ENCODE data around the gene GALNT17.

DNA sequence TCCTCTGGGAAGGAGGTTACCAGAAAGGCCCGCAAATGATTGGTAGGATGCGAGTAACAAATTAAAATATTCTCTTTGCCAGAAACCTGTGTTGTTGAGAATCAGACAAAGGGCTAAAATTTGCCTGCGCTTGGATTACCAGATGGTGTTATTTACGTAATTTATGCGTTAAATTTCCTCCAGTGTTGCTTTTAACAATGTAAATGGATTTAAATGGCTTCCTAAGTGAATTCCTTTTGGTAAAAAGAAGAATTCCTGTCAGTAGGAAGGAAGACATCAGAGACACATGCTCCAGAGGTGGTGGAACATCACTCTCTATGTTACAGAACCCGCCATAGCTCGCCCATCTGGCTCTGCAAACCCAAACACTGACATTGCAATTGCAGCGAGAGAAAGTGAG, 520.6 kb downstream of the GALNT17 start:
- TF ChIP-seq POLR2A (IDR thresholded peaks at IDR 0.05), result no peak
- TF ChIP-seq CTCF (IDR thresholded peaks at IDR 0.05), result no peak
